Stimulated activated naive CD8-positive, alpha-beta T cell treated with anti-CD3 and anti-CD28 coated beads, Interleukin-15, amount 100 ng/mL, for 72 hours (primary cell): ENCODE data around the gene MIF.

Experiments
- ATAC-seq: fragments of 150-1000 bp; cut with Tn5 transposase; 2 replicates; pipeline ENCODE4 v1.10.0; 2021; ENCODE audit warnings: mild to moderate bottlenecking, moderate library complexity
- DNase-seq, 2 donors: peaks; one replicate each; pipeline ENCODE4 v3.0.0; 2021 to 2022
- H3K27ac Mint-ChIP-seq, 2 donors: one replicate each; pipeline ENCODE4 v1.8.0; 2022; ENCODE audit warnings: mild to moderate bottlenecking in 2 of 2, mixed read lengths in 2 of 2, moderate library complexity in 2 of 2
- H3K27me3 Mint-ChIP-seq: one replicate; pipeline ENCODE4 v1.8.0; 2022; ENCODE audit warnings: mixed read lengths
- H3K4me1 Mint-ChIP-seq: one replicate; pipeline ENCODE4 v1.8.0; 2022; ENCODE audit warnings: mild to moderate bottlenecking, mixed read lengths
- H3K4me3 Mint-ChIP-seq, 2 donors: one replicate each; pipeline ENCODE4 v1.8.0; 2022; ENCODE audit warnings: mild to moderate bottlenecking in 2 of 2, mixed read lengths in 2 of 2, moderate library complexity in 1 of 2
- H3K9me3 Mint-ChIP-seq, 2 donors: one replicate each; pipeline ENCODE4 v1.8.0; 2022; ENCODE audit warnings: mixed read lengths in 2 of 2

MIF gene

DNA sequence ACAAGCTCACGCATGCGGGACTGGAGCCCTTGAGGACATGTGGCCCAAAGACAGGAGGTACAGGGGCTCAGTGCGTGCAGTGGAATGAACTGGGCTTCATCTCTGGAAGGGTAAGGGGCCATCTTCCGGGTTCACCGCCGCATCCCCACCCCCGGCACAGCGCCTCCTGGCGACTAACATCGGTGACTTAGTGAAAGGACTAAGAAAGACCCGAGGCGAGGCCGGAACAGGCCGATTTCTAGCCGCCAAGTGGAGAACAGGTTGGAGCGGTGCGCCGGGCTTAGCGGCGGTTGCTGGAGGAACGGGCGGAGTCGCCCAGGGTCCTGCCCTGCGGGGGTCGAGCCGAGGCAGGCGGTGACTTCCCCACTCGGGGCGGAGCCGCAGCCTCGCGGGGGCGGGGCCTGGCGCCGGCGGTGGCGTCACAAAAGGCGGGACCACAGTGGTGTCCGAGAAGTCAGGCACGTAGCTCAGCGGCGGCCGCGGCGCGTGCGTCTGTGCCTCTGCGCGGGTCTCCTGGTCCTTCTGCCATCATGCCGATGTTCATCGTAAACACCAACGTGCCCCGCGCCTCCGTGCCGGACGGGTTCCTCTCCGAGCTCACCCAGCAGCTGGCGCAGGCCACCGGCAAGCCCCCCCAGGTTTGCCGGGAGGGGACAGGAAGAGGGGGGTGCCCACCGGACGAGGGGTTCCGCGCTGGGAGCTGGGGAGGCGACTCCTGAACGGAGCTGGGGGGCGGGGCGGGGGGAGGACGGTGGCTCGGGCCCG lies at the start of gene MIF:
TSS of gene MIF (plus strand) at position 439 of the 765 bp plus-strand sequence. CDS start at position 531, 92 bp downstream.
- peak within 1 kb of the TSS; percentile 99 to 100 for H3K27ac Mint-ChIP-seq
- peak within 1 kb of the TSS; percentile 95 to 100 for H3K4me3 Mint-ChIP-seq
- H3K4me1 Mint-ChIP-seq = peaks cover 49% of the 10 kb centered on the region
- no peaks in the 10 kb centered on the region for H3K9me3 Mint-ChIP-seq
- ATAC-seq = peak; percentile 86
- no peaks in the 10 kb centered on the region for H3K27me3 Mint-ChIP-seq
- DNase-seq = peak; percentile 97 to 99

DNA sequence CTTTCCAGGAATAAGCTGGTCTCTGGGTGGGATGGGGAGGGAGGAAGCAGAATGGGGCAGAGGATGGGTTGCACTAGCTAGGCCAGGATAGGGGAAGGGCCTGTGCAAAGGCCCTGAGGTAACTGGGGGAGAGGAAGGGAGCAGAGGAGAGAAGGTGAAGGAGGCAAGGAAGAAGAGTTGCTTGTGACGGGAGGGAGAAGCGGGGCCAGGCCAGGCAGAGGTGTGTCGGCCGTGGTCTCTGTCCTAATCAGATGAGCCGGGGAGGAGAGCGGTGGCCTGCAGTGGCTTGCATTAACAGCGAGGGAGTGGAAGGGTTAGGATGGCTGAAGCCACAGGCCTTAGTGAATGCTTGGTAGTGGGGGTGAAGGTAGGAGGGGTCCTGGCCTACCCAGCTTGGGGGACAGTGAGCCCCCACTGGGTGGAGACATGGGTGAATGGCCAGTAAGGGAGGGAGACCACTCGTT lies 49.4 kb upstream of the MIF start:
- ATAC-seq = no peak
- H3K27me3 Mint-ChIP-seq = peaks cover 3% of the 10 kb centered on the region
- no peaks in the 10 kb centered on the region for H3K9me3 Mint-ChIP-seq
- DNase-seq = no peak
- H3K4me3 Mint-ChIP-seq = no peak overlapping the region
- peak overlapping the region in 1 of 2 donors; percentile 72 for H3K27ac Mint-ChIP-seq
- H3K4me1 Mint-ChIP-seq = peaks cover 17% of the 10 kb centered on the region

DNA sequence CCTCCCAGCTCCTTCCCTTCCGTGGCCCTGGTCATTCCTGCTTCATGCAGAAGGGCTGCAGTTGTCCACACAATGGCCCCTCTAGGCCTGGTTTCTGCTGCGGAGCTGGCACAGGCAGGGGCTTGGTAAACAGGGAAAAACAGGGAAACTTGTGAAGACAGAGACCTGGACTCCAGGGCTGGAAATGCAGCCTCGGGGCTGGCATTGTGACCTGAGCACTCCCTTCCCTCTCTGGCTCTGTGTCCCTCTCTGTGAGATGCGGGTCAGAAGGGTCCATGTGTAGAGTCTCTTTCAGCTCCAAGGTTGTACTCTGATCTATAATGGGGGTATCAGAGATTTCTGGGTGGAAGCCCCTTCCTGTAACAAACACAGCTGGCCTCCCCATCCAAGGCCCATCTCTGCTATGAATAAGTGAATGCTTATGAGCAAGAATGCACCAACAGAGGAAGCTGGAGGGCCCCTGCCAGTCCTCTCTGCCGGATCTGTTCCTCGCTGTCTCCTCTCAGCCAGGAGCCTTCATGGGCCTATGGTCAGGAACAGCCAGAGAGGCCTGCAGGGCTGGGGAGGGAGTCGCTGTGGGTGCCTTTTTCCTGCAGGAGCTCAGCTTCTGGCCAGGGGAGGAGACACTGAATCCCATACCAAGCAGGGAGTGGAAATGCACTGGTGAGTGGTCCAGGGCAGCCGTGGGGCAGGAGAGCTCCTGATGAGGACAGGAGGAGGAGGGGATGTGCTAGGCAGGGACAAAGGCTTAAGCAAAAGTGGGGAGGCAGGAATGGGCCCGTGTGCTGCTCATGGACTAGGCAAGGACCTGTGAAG lies 48.7 kb upstream of the MIF start:
- no peaks in the 10 kb centered on the region for H3K9me3 Mint-ChIP-seq
- no peak overlapping the region for H3K27ac Mint-ChIP-seq

DNA sequence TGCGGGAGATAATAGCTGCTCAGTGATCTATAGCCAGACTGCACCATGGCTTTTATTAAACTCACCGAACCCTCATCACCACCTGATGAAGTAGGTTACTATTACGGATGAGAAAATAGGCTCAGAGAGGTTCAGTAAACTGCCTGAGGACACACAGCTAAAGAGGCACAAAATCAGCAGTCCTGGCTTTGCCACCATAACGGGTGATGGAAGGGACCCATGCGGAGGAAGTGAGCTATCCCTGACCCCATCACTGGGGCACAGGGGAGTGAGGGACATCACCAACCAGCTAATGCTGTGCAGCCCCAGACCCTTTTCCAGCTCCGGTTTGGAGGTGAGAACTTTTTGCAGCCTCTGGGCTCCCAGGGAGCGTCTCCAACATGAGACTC lies 48.1 kb upstream of the MIF start:
- no peak overlapping the region for H3K4me3 Mint-ChIP-seq
- DNase-seq (no peak), ATAC-seq (no peak)
- no peaks in the 10 kb centered on the region for H3K9me3 Mint-ChIP-seq
- H3K27me3 Mint-ChIP-seq = peaks cover 13% of the 10 kb centered on the region
- H3K27ac Mint-ChIP-seq = no peak overlapping the region
- H3K4me1 Mint-ChIP-seq = peaks cover 22% of the 10 kb centered on the region

More for the DNA sequence above, 48.7 kb upstream of the MIF start:
- DNase-seq (no peak), ATAC-seq (no peak)
- Mint-ChIP-seq H3K27me3 (peaks cover 7% of the 10 kb centered on the region), H3K4me1 (peaks cover 22% of the 10 kb centered on the region), H3K4me3 (no peak overlapping the region)

DNA sequence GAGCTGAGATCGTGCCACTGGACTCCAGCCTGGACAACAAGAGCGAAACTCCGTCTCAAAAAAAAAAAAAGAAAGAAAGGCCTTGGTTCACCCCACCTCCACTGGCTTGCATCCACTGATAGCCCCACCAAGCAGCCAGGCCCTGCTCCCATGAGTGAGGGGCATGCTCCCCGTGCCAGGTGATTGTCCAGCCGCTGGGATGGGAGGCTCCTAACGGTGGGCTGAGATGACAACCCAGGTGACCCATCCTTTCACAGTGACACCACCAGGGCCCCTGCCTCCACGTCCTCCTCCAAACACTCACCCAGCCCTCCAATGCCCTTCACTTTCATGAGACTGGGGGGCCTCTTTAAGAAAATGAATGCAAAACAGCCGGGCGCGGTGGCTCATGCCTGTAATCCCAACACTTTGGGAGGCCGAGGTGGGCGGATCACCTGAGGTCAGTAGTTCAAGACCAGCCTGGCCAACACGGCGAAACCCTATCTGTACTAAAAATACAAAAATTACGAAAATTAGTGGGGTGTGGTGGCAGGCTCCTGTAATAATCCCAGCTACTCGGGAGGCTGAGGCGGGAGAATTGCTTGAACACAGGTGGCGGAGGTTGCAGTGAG lies 46.8 kb upstream of the MIF start:
- DNase-seq = no peak
- H3K4me1 Mint-ChIP-seq = peaks cover 22% of the 10 kb centered on the region
- no peak for ATAC-seq
- H3K9me3 Mint-ChIP-seq = no peaks in the 10 kb centered on the region
- no peak overlapping the region for H3K4me3 Mint-ChIP-seq
- no peak overlapping the region for H3K27ac Mint-ChIP-seq
- H3K27me3 Mint-ChIP-seq = peaks cover 19% of the 10 kb centered on the region

DNA sequence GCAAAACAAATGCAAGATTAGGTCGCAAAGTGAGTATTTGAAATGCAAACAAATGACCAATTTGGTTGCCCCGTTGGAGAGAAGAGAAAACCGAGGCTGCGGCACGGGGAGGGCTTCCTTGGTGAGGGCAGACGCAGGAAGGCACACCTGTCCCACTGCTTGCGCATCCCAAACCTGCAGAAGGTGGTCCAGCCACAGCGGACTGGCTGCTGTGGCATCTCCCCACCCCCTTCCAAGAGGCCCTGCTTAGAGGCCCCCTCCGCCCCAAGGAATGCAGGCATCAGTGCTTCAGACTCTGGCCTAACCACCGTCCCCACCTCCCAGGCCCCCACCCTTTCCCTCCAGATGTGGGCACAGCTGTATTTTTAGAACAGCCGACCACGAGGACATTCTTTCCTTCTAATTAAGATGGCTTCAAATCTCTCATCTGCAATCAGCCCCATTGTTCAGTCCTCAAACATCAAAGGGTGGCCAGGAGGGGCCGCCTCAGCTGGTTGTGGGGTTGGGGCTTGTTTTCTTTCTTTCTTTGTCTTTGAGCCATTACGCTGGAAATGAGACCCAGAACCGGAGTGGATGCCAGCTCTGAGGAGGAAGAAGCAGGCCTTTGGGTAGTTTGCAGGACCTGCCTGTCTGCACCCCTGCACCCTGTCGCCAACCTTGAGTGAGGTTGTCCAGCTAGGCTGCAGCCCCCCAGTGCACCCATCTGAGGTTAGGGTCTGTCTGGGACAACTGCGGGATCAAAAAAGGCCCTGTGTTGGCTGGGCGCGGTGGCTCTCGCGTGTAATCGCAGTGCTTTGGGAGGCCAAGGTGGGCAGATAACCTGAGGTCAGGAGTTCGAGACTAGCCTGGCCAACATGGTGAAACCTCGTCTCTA lies 46.0 kb upstream of the MIF start:
- Mint-ChIP-seq H3K4me1 (peaks cover 22% of the 10 kb centered on the region), H3K9me3 (no peaks in the 10 kb centered on the region), H3K27ac (no peak overlapping the region), H3K27me3 (peaks cover 19% of the 10 kb centered on the region), H3K4me3 (no peak overlapping the region)
- ATAC-seq (no peak), DNase-seq (no peak)

DNA sequence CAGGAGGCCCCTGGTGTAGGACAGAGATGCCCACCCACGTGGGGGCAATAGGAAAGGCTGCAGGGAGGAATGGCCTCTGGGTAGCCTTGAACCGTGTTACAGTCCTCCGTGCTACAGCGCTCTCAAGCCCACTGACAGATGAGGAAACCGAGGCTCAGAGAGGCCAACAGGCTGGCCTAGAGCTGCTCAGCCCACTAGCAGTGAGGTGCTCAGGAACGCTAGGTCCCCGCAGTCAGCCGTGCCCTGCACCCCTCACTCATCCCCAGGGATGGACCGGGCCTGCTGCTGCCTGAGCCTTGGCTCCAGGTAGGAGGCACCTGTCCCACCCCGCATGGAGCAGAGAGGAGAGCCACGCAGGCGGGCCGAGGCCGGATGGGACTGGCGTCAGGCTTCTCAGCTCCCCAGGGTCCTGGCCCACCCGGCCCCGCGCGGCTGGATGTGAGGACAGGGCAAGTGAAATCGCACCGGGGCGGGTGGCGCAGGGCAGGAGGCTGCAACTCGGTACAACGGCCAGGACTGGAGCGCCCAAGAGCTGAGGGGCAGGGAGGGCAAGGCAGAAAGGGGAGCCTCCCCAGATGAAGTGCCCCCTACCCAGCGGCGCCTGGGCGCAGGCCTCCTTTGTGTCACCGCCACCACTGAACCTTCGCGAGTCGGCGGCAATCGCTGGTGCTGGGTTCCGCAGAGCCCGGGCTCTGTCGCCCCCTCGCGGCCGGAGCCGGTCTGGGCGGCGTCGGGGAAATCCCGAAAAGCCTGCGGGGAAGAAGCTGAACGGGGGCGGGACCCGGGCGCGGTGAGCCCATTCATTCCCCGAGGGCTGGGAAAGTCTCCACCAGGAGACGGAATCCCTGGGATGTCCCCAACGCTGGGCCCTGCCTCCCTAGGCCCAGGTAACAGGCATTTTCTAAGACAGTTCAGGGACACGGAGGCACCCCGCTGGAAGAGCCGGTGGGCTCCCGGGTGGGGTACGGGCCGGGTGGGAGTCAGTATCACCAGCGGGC lies 44.9 kb upstream of the MIF start:
- peak; percentile 89 for ATAC-seq
- Mint-ChIP-seq H3K27me3 (peaks cover 19% of the 10 kb centered on the region), H3K9me3 (no peaks in the 10 kb centered on the region), H3K4me1 (peaks cover 22% of the 10 kb centered on the region), H3K4me3 (peak overlapping the region; percentile 12 to 63), H3K27ac (peak overlapping the region in 1 of 2 donors; percentile 34)
- DNase-seq = peak; percentile 86 to 88

DNA sequence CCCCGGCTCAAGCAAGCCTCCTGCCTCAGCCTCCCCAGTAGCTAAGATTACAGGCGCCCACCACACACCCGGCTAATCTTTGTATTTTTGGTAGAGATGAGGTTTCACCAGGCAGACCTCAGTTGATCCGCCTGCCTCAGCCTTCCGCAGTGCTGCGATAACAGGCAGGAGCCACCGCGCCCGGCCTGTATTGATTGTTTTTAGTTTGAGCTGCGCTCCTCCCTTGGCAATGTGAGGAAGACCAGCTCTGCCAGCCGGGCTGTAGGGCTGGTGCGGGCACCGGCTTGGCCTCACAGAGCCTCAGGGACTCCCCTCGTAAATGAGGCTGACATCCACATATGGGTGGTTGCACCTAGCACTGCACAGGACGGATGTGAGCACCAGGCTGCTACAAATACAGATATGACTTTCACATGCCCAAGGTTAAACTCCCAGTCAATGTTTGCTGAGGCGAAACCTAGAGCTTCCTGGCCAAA lies 44.0 kb upstream of the MIF start:
- Mint-ChIP-seq H3K4me3 (peak overlapping the region in 1 of 2 donors; percentile 64), H3K27ac (no peak overlapping the region), H3K9me3 (no peaks in the 10 kb centered on the region), H3K4me1 (peaks cover 22% of the 10 kb centered on the region), H3K27me3 (peaks cover 19% of the 10 kb centered on the region)
- no peak for ATAC-seq
- no peak for DNase-seq

DNA sequence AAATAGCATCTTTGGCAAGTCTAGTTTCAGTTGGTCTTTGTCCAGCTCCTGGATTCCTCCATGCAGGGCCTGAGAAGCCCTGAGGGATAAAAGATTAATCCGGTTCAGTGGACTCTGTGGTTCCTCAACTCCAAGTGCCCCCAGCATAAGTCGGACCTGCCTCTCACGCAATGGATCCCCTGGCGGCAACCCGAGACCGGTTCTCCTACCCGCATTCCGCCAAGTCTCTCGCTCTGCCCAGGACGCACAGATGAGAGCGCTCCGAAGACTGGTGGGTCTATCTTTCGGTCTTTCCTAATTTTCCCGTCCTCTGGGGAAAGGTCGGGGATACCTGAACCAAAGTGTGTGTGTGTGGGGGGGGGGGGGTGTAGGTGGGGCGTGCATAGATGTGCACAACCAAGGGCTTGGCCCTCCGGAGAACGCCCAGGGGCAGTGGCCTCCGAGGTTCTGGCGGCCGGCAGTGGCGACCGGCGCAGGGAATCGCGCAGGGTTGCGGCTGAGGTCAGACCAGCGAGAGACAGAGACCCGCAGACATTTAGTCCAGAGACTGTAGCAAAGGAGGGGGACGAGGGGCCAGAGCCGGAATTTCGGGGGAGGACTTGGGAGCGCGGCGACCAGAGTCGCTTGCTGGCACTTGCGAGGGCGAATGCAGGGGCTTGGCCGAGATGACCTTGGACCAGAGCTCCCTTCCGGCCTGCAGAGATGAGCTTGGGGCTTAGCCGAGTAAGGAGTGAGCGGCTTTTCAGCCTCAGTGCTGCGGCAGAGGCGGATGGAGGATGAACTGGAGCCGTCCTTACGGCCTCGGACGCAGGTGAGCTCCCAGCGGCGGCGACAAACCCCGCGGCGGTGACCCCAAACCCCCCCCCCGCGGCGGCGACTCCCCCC lies 37.2 kb upstream of the MIF start:
- Mint-ChIP-seq H3K4me1 (peaks cover 20% of the 10 kb centered on the region), H3K27ac (peak overlapping the region; percentile 83 to 94), H3K27me3 (peaks cover 8% of the 10 kb centered on the region), H3K9me3 (no peaks in the 10 kb centered on the region), H3K4me3 (peak overlapping the region; percentile 85 to 95)
- peak; percentile 65 for ATAC-seq
- DNase-seq = peak; percentile 24 to 41

DNA sequence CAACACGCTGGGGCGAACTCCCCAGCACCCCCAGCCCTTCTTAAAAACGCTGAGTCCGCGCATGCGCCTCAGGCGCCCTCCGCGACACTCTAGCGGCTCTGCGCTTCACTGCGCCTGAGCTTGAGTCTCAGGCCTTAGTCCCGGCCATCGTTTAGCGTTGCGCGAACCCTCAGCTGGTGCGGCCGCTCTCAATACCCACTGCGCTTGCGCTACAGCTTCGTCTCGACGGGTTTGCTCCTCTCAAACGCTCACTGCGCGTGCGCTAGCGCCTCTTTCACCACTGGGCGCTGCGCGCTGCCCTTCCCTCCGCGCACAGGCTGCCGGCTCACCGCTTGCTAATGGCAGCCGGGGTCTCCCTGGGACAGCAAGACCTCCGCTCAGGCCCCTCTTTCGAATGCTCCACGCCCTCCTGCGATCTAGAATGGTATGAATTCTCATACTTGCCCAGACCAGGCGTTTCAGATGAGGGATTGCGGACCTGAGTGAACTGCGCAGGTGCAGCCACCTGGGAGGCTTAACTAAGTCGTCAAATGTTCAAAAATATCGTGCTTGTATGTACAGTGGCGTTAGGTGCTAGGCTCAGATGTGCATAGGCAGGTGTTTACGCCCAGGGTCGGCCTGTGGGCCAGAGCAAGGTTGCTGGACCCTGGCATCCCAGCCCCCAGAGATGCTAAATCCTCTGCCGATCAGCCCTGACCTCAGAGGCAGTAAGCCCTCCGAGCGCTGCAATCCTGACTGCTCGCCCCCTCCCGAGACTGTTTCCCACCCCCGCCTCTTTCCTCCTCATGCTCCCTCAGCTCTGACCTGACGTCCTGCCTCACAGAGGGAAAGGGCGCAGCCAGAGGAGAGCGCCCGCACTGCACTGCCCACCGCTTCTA lies 36.3 kb upstream of the MIF start, which contains the start of gene SLC2A11:
TSS of gene SLC2A11 (plus strand) at position 270 of the 878 bp plus-strand sequence. CDS start at position 395, 125 bp downstream.
- H3K9me3 Mint-ChIP-seq = no peaks in the 10 kb centered on the region
- peak within 1 kb of the TSS; percentile 85 to 95 for H3K4me3 Mint-ChIP-seq
- DNase-seq = peak; percentile 93 to 96
- peaks cover 20% of the 10 kb centered on the region for H3K4me1 Mint-ChIP-seq
- H3K27me3 Mint-ChIP-seq = peaks cover 8% of the 10 kb centered on the region
- H3K27ac Mint-ChIP-seq = peak within 1 kb of the TSS; percentile 83 to 94
- ATAC-seq = peak; percentile 97

DNA sequence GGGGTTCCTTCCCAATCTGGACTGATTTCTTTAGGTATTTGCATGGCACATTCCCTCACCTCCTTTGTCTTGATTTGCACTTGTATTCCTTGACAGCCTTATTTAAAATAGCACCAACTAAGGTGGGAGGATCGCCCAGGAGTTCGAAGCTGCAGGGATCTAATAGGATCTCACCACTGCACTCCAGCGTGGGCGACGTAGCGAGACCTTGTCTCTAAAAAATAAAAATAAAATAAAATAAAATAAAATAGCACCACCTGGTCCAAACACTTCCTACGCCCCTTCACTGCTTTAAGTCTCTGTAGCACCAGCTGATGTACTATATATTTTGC lies 35.7 kb upstream of the MIF start:
- Mint-ChIP-seq H3K9me3 (no peaks in the 10 kb centered on the region), H3K27ac (peak overlapping the region; percentile 72 to 83), H3K4me1 (peaks cover 20% of the 10 kb centered on the region), H3K4me3 (peak overlapping the region; percentile 85 to 95), H3K27me3 (peaks cover 8% of the 10 kb centered on the region)
- no peak for ATAC-seq
- no peak for DNase-seq

DNA sequence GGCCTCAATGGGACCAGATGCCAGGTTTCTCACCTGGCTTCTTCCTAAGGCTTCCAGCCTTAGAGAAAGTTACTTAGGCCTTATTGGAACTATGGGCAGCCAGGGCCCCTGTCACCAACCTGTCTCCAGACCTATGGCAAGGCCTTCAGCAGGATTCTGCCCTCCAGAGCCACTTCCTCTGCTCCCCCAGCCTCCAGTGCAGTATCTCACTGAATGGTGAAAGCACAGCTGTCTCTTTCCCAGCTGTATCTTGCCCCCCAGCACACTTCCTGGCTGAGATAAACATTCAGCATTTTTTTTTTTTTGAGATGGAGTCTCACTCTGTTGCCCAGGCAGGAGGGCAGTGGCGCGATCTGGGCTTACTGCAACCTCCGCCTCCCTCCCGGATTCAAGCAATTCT lies 35.0 kb upstream of the MIF start:
- Mint-ChIP-seq H3K27me3 (peaks cover 8% of the 10 kb centered on the region), H3K4me3 (peak overlapping the region; percentile 85 to 95), H3K4me1 (peaks cover 20% of the 10 kb centered on the region), H3K27ac (peak overlapping the region in 1 of 2 donors; percentile 37), H3K9me3 (no peaks in the 10 kb centered on the region)
- DNase-seq (no peak), ATAC-seq (no peak)
